DMS 273 (cell line): ENCODE measurements around the gene CTNNA1.

ENCODE experiments used
- DNase-seq: peaks from one replicate; lab custom pipeline; 2025; ENCODE audit not compliant: unreplicated experiment; lab: John Stamatoyannopoulos, UW

CTNNA1 gene

GRCh38 chr5:138843316-138844124 lies 90.3 kb downstream of the CTNNA1 start:
- DNase-seq: no peak

GRCh38 chr5:138844125-138844461 lies 90.9 kb downstream of the CTNNA1 start:
- no peak for DNase-seq

GRCh38 chr5:138844812-138845513 lies 91.7 kb downstream of the CTNNA1 start:
- no peak for DNase-seq

- peak; percentile 41 for DNase-seq
Observed at GRCh38 chr5:138849439-138849838, 96.2 kb downstream of the CTNNA1 start.

GRCh38 chr5:138849882-138850281 lies 96.7 kb downstream of the CTNNA1 start:
- DNase-seq: no peak

GRCh38 chr5:138850865-138851435 lies 97.7 kb downstream of the CTNNA1 start:
- DNase-seq: no peak

- DNase-seq: no peak
Observed at GRCh38 chr5:138853132-138853531, 99.9 kb downstream of the CTNNA1 start.

GRCh38 chr5:138867011-138867410 lies 113.8 kb downstream of the CTNNA1 start:
- no peak for DNase-seq

GRCh38 chr5:138869038-138869437 lies 115.8 kb downstream of the CTNNA1 start:
- no peak for DNase-seq

GRCh38 chr5:138869763-138870500 lies 116.7 kb downstream of the CTNNA1 start:
- no peak for DNase-seq

GRCh38 chr5:138870611-138871010 lies 117.4 kb downstream of the CTNNA1 start:
- DNase-seq: peak; percentile 14

GRCh38 chr5:138872841-138873465 lies 119.7 kb downstream of the CTNNA1 start:
- DNase-seq: no peak

- no peak for DNase-seq
Observed at GRCh38 chr5:138873466-138874221, 120.4 kb downstream of the CTNNA1 start.

GRCh38 chr5:138874241-138874640 lies 121.0 kb downstream of the CTNNA1 start:
- no peak for DNase-seq

- no peak for DNase-seq
Observed at GRCh38 chr5:138874771-138875551, 121.7 kb downstream of the CTNNA1 start, which contains the start of gene LRRTM2. LRRTM2 (minus strand) TSS chr5:138875335; CDS start chr5:138874911, 424 bp downstream.

GRCh38 chr5:138875552-138875875 lies 122.3 kb downstream of the CTNNA1 start:
- no peak for DNase-seq

GRCh38 chr5:138875946-138876345 lies 122.7 kb downstream of the CTNNA1 start:
- DNase-seq: no peak

- no peak for DNase-seq
Observed at GRCh38 chr5:138876811-138877210, 123.6 kb downstream of the CTNNA1 start.

GRCh38 chr5:138878437-138879235 lies 125.4 kb downstream of the CTNNA1 start:
- DNase-seq: no peak
